Measurements from ENCODE around the gene PPM1F. TPM values are rescaled to one million over a fixed set of nuclear protein-coding genes. Genes with fewer than 3 reads are reported as not detected.
A peak's percentile ranks its signal among the peaks of the same experiment; 100 is the strongest.

The PPM1F gene
- total RNA-seq, 1 donor from 2014 or later, result 23.6 TPM

- no peak for DNase-seq (ENCODE audit: low read depth)
- H3K4me3 ChIP-seq (ENCODE audit: low read depth, low read length), result no peak overlapping the region
- no peaks in the 10 kb centered on the region for H3K27me3 ChIP-seq (ENCODE audit: control insufficient read depth, insufficient read depth, low read length)
- TF ChIP-seq CTCF (IDR thresholded peaks at IDR 0.05; ENCODE audit: insufficient read depth, low read length, poor library complexity, severe bottlenecking), result no peak
- H3K36me3 ChIP-seq (ENCODE audit: control insufficient read depth, insufficient read depth, low read length), result peaks cover 5% of the 10 kb centered on the region
Measured at GRCh38 chr22:21972806-21973205, 20.2 kb upstream of the PPM1F start.

- Histone ChIP-seq H3K27me3 (ENCODE audit: control insufficient read depth, insufficient read depth, low read length) (no peaks in the 10 kb centered on the region), H3K4me3 (ENCODE audit: low read depth, low read length) (no peak overlapping the region), H3K36me3 (ENCODE audit: control insufficient read depth, insufficient read depth, low read length) (peaks cover 5% of the 10 kb centered on the region)
- DNase-seq (ENCODE audit: low read depth), result no peak
- TF ChIP-seq CTCF (IDR thresholded peaks at IDR 0.05; ENCODE audit: insufficient read depth, low read length, poor library complexity, severe bottlenecking), result peak; percentile 93
Measured at GRCh38 chr22:21972293-21972779, 19.7 kb upstream of the PPM1F start.

DNA sequence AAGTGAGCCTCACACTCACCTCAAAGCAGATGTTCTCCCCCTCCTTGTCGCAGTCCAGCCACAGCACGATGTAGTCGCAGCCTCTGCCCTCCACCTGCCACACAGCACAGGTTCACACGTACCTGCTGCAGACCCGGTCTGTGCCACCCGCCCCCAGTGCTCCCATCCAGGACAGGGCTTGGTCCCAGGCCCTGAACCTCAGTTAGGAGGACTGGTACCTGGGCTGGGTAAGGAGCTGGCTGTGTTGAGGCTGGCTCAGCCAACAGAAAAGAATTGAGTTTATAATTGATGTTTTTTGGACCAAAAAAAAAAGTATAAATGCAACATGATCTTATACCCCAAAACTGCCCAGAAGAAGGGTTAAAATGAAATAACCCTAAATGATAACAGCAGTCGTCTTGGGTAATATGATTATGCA lies 19.2 kb upstream of the PPM1F start:
- no peak for TF ChIP-seq CTCF (IDR thresholded peaks at IDR 0.05; ENCODE audit: insufficient read depth, low read length, poor library complexity, severe bottlenecking)
- no peak overlapping the region for H3K4me3 ChIP-seq (ENCODE audit: low read depth, low read length)
- H3K27me3 ChIP-seq (ENCODE audit: control insufficient read depth, insufficient read depth, low read length), result no peaks in the 10 kb centered on the region
- no peak for DNase-seq (ENCODE audit: low read depth)
- peaks cover 5% of the 10 kb centered on the region for H3K36me3 ChIP-seq (ENCODE audit: control insufficient read depth, insufficient read depth, low read length)

- H3K4me3 ChIP-seq (ENCODE audit: low read depth, low read length), result no peak overlapping the region
- H3K27me3 ChIP-seq (ENCODE audit: control insufficient read depth, insufficient read depth, low read length), result no peaks in the 10 kb centered on the region
- DNase-seq (ENCODE audit: low read depth), result no peak
- no peak for TF ChIP-seq CTCF (IDR thresholded peaks at IDR 0.05; ENCODE audit: insufficient read depth, low read length, poor library complexity, severe bottlenecking)
- peaks cover 6% of the 10 kb centered on the region for H3K36me3 ChIP-seq (ENCODE audit: control insufficient read depth, insufficient read depth, low read length)
Measured at GRCh38 chr22:21970800-21971617, 18.4 kb upstream of the PPM1F start.

DNA sequence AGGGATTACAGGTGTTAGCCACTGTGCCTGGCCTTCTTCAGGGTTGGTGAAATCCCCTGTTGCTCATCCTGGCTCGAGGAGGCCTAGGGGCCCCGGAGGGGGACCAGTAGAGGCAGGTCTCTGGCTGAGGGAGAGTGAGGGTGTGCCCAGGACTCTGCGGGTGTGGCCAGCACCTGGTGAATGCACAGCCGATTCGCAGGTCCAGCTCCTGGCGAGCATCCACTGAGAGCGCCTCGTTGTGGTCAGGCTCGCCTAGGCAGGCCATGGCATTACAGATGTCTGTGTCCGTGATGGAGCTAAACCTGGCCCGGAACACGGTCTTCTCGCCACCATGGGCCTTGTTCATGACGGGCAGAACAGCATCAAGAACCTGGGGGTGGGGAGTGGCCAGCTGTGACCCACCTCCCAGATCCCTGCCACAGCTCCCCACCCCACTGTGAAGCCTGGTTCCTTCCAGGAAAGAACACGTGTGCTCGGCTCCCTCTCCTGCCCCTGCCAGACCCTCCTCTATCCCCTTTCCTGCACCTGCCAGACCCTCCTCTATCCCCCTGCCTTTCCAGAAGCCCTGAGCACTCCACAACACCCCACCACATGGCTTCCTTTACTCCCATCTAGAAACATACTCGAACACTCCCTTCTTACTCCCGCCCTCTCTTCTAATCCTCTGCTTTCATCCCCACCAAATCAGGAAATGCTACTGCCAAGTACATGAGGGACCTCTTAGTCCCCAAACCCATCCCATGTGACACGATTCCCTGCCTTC lies 17.6 kb upstream of the PPM1F start:
- Histone ChIP-seq H3K27me3 (ENCODE audit: control insufficient read depth, insufficient read depth, low read length) (no peaks in the 10 kb centered on the region), H3K36me3 (ENCODE audit: control insufficient read depth, insufficient read depth, low read length) (peaks cover 6% of the 10 kb centered on the region), H3K4me3 (ENCODE audit: low read depth, low read length) (no peak overlapping the region)
- no peak for DNase-seq (ENCODE audit: low read depth)
- no peak for TF ChIP-seq CTCF (IDR thresholded peaks at IDR 0.05; ENCODE audit: insufficient read depth, low read length, poor library complexity, severe bottlenecking)

Data from kidney epithelial cell (primary cell).